SK-N-SH (cell line): ENCODE results near the gene ZCCHC7. TPM values are rescaled to one million over a fixed set of nuclear protein-coding genes. Genes with fewer than 3 reads are reported as not detected.

ENCODE experiments used
- CTCF ChIA-PET: fragments of 300-600, 350-600 bp; formaldehyde crosslinking; extraction: SDS; loops from one replicate; lab custom pipeline; 2021; lab: Yijun Ruan, JAX
- POLR2A ChIA-PET: fragments of 350-600 bp; sonication (Branson Sonifier 250); formaldehyde crosslinking; extraction: SDS; loops from one replicate; lab custom pipeline; 2020; ENCODE audit warnings: antibody characterized with exemption, inconsistent platforms; lab: Yijun Ruan, JAX
- DNase-seq: peaks from one replicate; pipeline ENCODE4 v3.0.0; 2012
- H2AFZ ChIP-seq: fragments of 200-600 bp; sonication (generic); 2 replicates; pipeline ENCODE4 v1.8.1; 2016; ENCODE audit warnings: antibody characterized with exemption, mild to moderate bottlenecking, low read depth
- H3F3A ChIP-seq: fragments of 200-600 bp; sonication (generic); replicated peaks from 2 replicates; pipeline ENCODE3; 2016; ENCODE audit warnings: antibody characterized with exemption, mild to moderate bottlenecking; ENCODE audit not compliant: insufficient read depth
- H3K27ac ChIP-seq, 2 experiments: fragments of 200-500 bp in 1 of 2; fragments of 200-600 bp in 1 of 2; sonication (Bioruptor generic) in 1 of 2; sonication (generic), shearing (Covaris generic) in 1 of 2; 2 replicates each; pipeline versions ENCODE4 v1.5.1 to v1.6.1; 2014 to 2016; ENCODE audit warnings: low read depth in 2 of 2, inconsistent platforms in 1 of 2, low read length in 1 of 2, mild to moderate bottlenecking in 1 of 2, mixed read lengths in 1 of 2
- H3K27me3 ChIP-seq: fragments of 200-600 bp; sonication (generic), shearing (Covaris generic); 2 replicates; pipeline ENCODE4 v1.6.1; 2016; ENCODE audit warnings: mixed run types; ENCODE audit not compliant: insufficient read depth
- H3K36me3 ChIP-seq, 2 experiments: fragments of 200-500 bp in 1 of 2; fragments of 200-600 bp in 1 of 2; sonication (Bioruptor generic) in 1 of 2; sonication (generic) in 1 of 2; replicated peaks in 1 of 2; 2 replicates each; pipeline versions ENCODE3 to v1.5.1; 2014 to 2016; ENCODE audit warnings: low read length in 1 of 2, mild to moderate bottlenecking in 1 of 2; ENCODE audit not compliant: insufficient read depth in 2 of 2, control insufficient read depth in 1 of 2
- H3K4me1 ChIP-seq, 2 experiments: fragments of 200-500 bp in 1 of 2; fragments of 200-600 bp in 1 of 2; sonication (Bioruptor generic) in 1 of 2; sonication (generic), shearing (Covaris generic) in 1 of 2; 2 replicates each; pipeline versions ENCODE4 v1.5.1 to v1.6.1; 2014 to 2016; ENCODE audit warnings: low read depth in 1 of 2, low read length in 1 of 2, mixed run types in 1 of 2; ENCODE audit not compliant: insufficient read depth in 2 of 2, control insufficient read depth in 1 of 2
- H3K4me2 ChIP-seq: fragments of 200-600 bp; sonication (generic), shearing (Covaris generic); 2 replicates; pipeline ENCODE4 v1.6.1; 2017; ENCODE audit warnings: mixed run types
- H3K4me3 ChIP-seq, 2 experiments: fragments of 200-500 bp in 1 of 2; fragments of 200-600 bp in 1 of 2; sonication (Bioruptor generic) in 1 of 2; sonication (generic), shearing (Covaris generic) in 1 of 2; 2 replicates each; pipeline versions ENCODE4 v1.5.1 to v1.8.1; 2014 to 2016; ENCODE audit warnings: low read depth in 2 of 2, inconsistent platforms in 1 of 2, low read length in 1 of 2, mild to moderate bottlenecking in 1 of 2, mixed read lengths in 1 of 2, moderate library complexity in 1 of 2
- H3K79me2 ChIP-seq: fragments of 200-600 bp; sonication (generic); 2 replicates; pipeline ENCODE4 v1.8.1; 2017; ENCODE audit warnings: mild to moderate bottlenecking; ENCODE audit not compliant: insufficient read depth
- H3K9ac ChIP-seq: fragments of 200-600 bp; sonication (generic); 2 replicates; pipeline ENCODE4 v1.6.1; 2017; ENCODE audit warnings: mixed run types
- H3K9me2 ChIP-seq: fragments of 200-600 bp; sonication (generic); 2 replicates; pipeline ENCODE4 v1.6.1; 2017; ENCODE audit warnings: mixed run types
- H3K9me3 ChIP-seq: fragments of 200-600 bp; sonication (generic); 2 replicates; pipeline ENCODE4 v1.6.1; 2017; ENCODE audit warnings: mixed run types, mild to moderate bottlenecking, moderate library complexity
- H4K20me1 ChIP-seq: fragments of 200-600 bp; sonication (generic); 2 replicates; pipeline ENCODE4 v1.6.1; 2017; ENCODE audit warnings: mild to moderate bottlenecking, mixed run types; ENCODE audit not compliant: insufficient read depth
- CTCF ChIP-seq: fragments of 200-600 bp; sonication (generic); IDR thresholded peaks from 2 replicates; pipeline ENCODE4 v1.6.1; 2017; ENCODE audit warnings: antibody characterized with exemption, mild to moderate bottlenecking, moderate library complexity
- ELF1 ChIP-seq: IDR thresholded peaks from 2 replicates; pipeline ENCODE4 v1.4.0; 2012
- EP300 ChIP-seq, 2 experiments: IDR thresholded peaks; 2 replicates each; pipeline versions ENCODE4 v1.4.0 to v1.6.1; 2012; ENCODE audit warnings: borderline replicate concordance in 1 of 2, low read depth in 1 of 2, low read length in 1 of 2
- EZH2phosphoT487 ChIP-seq: fragments of 200-600 bp; sonication (generic); IDR thresholded peaks from 2 replicates; pipeline ENCODE4 v1.6.1; 2017; ENCODE audit warnings: low read depth, mixed run types, mild to moderate bottlenecking, antibody characterized with exemption, moderate library complexity, borderline replicate concordance
- MAX ChIP-seq: IDR thresholded peaks from 2 replicates; pipeline ENCODE4 v1.4.0; 2012; ENCODE audit warnings: low read depth
- NFIC ChIP-seq: IDR thresholded peaks from 2 replicates; pipeline ENCODE4 v1.4.0; 2012; ENCODE audit warnings: borderline replicate concordance
- PBX3 ChIP-seq: IDR thresholded peaks from 2 replicates; pipeline ENCODE4; 2012
- RCOR1 ChIP-seq: fragments of 150-350 bp; IDR thresholded peaks from 2 replicates; pipeline ENCODE4 v1.6.1; 2017; ENCODE audit warnings: antibody characterized with exemption, low read length
- SMC3 ChIP-seq: IDR thresholded peaks from 2 replicates; pipeline ENCODE4 v1.6.1; 2012; ENCODE audit warnings: low read depth, low read length, improper control_type of control experiment
- TAF1 ChIP-seq: IDR thresholded peaks from 2 replicates; pipeline ENCODE4 v1.6.1; 2012; ENCODE audit warnings: low read depth, mild to moderate bottlenecking, low read length, moderate library complexity, borderline replicate concordance
- TEAD4 ChIP-seq: IDR thresholded peaks from 2 replicates; pipeline ENCODE4 v1.4.0; 2012; ENCODE audit warnings: mild to moderate bottlenecking, borderline replicate concordance; ENCODE audit not compliant: insufficient read depth
- USF2 ChIP-seq: fragments of 150-350 bp; IDR thresholded peaks from 2 replicates; pipeline ENCODE4 v1.6.1; 2017; ENCODE audit warnings: antibody characterized with exemption, low read length, low read depth, borderline replicate concordance
- WGBS: methylation state at CpG from one replicate; pipeline ENCODE4 v1.1.6; 2017; ENCODE audit warnings: low lambda C conversion rate; 5-methylcytosine and 5-hydroxymethylcytosine counted together
- polyA plus RNA-seq, 3 experiments: library from polyadenylated mRNA; depleted of rRNA; stranded (reverse); fragments of >200 nt; gene quantifications; 2 replicates each; pipeline ENCODE4 v1.2.3, GENCODE V29; 2012

The ZCCHC7 gene
- polyA plus RNA-seq, 1 of the 3 experiments (the other 2 are of a cell fraction) = 12.6 TPM

- ChIA-PET POLR2A (no interaction called here), CTCF (no interaction called here)
Observed at GRCh38 chr9:37295796-37296195, 175.4 kb downstream of the ZCCHC7 start.

GRCh38 chr9:37297592-37297991 is 177.2 kb downstream of the ZCCHC7 start:
- H3K27ac ChIP-seq = no peak overlapping the region
- no peak overlapping the region for H3K4me3 ChIP-seq
- DNase-seq = no peak
- H3K27me3 ChIP-seq = no peaks in the 10 kb centered on the region
- CTCF ChIA-PET = interaction anchor here (0.7 to 0.9 kb wide), 2 partner anchors 18 to 40 kb away, joined by 3 read pairs; no protein-coding TSS in a partner anchor
- H3K9me3 ChIP-seq = peaks cover 5% of the 10 kb centered on the region; the same call in 1 of the 2 replicates
- 86% methylated on average over 3 of the region's 3 CpGs for WGBS
- no peak overlapping the region for H3K9ac ChIP-seq
- POLR2A ChIA-PET = no interaction called here
- H3K79me2 ChIP-seq = peaks cover 29% of the 10 kb centered on the region
- no peaks in the 10 kb centered on the region for H4K20me1 ChIP-seq
- no peak for TF ChIP-seq NFIC
- TF ChIP-seq TAF1 = no peak
- no peak for TF ChIP-seq EZH2phosphoT487
- TF ChIP-seq MAX = no peak
- no peak for TF ChIP-seq RCOR1
- TF ChIP-seq PBX3 = no peak
- TF ChIP-seq SMC3 = no peak
- TF ChIP-seq USF2 = no peak
- no peak for TF ChIP-seq EP300 (IDR thresholded peaks at IDR 0.05; ENCODE audit: borderline replicate concordance in 1 of 2, low read depth in 1 of 2, low read length in 1 of 2)
- no peak for TF ChIP-seq ELF1
- TF ChIP-seq TEAD4 = no peak
- H3K4me1 ChIP-seq = peaks cover 6 to 32% of the 10 kb centered on the region in 2 experiments; a peak in 2 of 4 replicates
- H3F3A ChIP-seq = peaks cover 7% of the 10 kb centered on the region
- H3K4me2 ChIP-seq = no peak overlapping the region
- no peaks in the 10 kb centered on the region for H3K9me2 ChIP-seq
- H3K36me3 ChIP-seq = no peaks in the 10 kb centered on the region
- no peak overlapping the region for H2AFZ ChIP-seq

More at GRCh38 chr9:37295796-37296195, 175.4 kb downstream of the ZCCHC7 start:
- H3K4me1 ChIP-seq = peaks cover 6 to 37% of the 10 kb centered on the region in 2 experiments; a peak in 2 of 4 replicates
- no peak overlapping the region for H3K9ac ChIP-seq
- no peak overlapping the region for H3K4me3 ChIP-seq
- no peaks in the 10 kb centered on the region for H3K36me3 ChIP-seq
- no peaks in the 10 kb centered on the region for H3K9me2 ChIP-seq
- H3K4me2 ChIP-seq = no peak overlapping the region
- H3K27me3 ChIP-seq = no peaks in the 10 kb centered on the region
- peak; percentile 43 for TF ChIP-seq CTCF
- no peak for TF ChIP-seq EP300 (IDR thresholded peaks at IDR 0.05; ENCODE audit: borderline replicate concordance in 1 of 2, low read depth in 1 of 2, low read length in 1 of 2)
- no peak for DNase-seq
- peaks cover 29% of the 10 kb centered on the region for H3K79me2 ChIP-seq
- peaks cover 21% of the 10 kb centered on the region for H3F3A ChIP-seq
- H2AFZ ChIP-seq = no peak overlapping the region
- no peaks in the 10 kb centered on the region for H4K20me1 ChIP-seq
- peaks cover 5% of the 10 kb centered on the region; the same call in 1 of the 2 replicates for H3K9me3 ChIP-seq
- no peak overlapping the region for H3K27ac ChIP-seq
